HG02623 (cell line): ENCODE data around the gene DR1.
"Not testable (repeated sequence)": the region's sequence is repeated elsewhere in the genome, so short reads cannot be mapped to it uniquely, and the experiment has no call there.

ENCODE experiments used
- ATAC-seq: cut with Tn5 transposase; IDR thresholded peaks from one replicate; pipeline ENCODE4 v1.9.1; 2021; ENCODE audit warnings: moderate library complexity; ENCODE audit not compliant: unreplicated experiment

Gene DR1

GRCh38 chr1:93339171-93339697, 6.5 kb upstream of the DR1 start:
- no peak for ATAC-seq

- ATAC-seq, result no peak
Observed at GRCh38 chr1:93340090-93340489, 5.6 kb upstream of the DR1 start.

- no peak for ATAC-seq
Observed at GRCh38 chr1:93344484-93344883, 1.2 kb upstream of the DR1 start.

- ATAC-seq, result no peak
Observed at GRCh38 chr1:93344886-93345632, 648 bp upstream of the DR1 start.

GRCh38 chr1:93346421-93346993, 800 bp downstream of the DR1 start:
- peak; percentile 9 for ATAC-seq

GRCh38 chr1:93347334-93347899, 1.7 kb downstream of the DR1 start:
- ATAC-seq, result no peak

- no peak for ATAC-seq
Observed at GRCh38 chr1:93348104-93348728, 2.5 kb downstream of the DR1 start.

GRCh38 chr1:93349231-93350135, 3.8 kb downstream of the DR1 start:
- no peak for ATAC-seq

- ATAC-seq, result no peak
Observed at GRCh38 chr1:93350322-93350721, 4.6 kb downstream of the DR1 start.

- ATAC-seq, result no peak
Observed at GRCh38 chr1:93350875-93351274, 5.2 kb downstream of the DR1 start.

GRCh38 chr1:93351346-93351745, 5.6 kb downstream of the DR1 start:
- not testable (repeated sequence) for ATAC-seq

GRCh38 chr1:93352376-93352775, 6.7 kb downstream of the DR1 start:
- ATAC-seq, result no peak

- ATAC-seq, result no peak
Observed at GRCh38 chr1:93353286-93353685, 7.6 kb downstream of the DR1 start.

- ATAC-seq, result no peak
Observed at GRCh38 chr1:93354749-93355148, 9.0 kb downstream of the DR1 start.

- ATAC-seq, result no peak
Observed at GRCh38 chr1:93357242-93357641, 11.5 kb downstream of the DR1 start.

GRCh38 chr1:93358293-93358692, 12.6 kb downstream of the DR1 start:
- ATAC-seq, result no peak

- no peak for ATAC-seq
Observed at GRCh38 chr1:93360111-93360510, 14.4 kb downstream of the DR1 start.

GRCh38 chr1:93362237-93362636, 16.5 kb downstream of the DR1 start:
- no peak for ATAC-seq

GRCh38 chr1:93365813-93366212, 20.1 kb downstream of the DR1 start:
- ATAC-seq, result no peak

GRCh38 chr1:93369734-93370133, 24.0 kb downstream of the DR1 start:
- no peak for ATAC-seq
